CMK (cell line): ENCODE results near the gene FMN1.
"Not testable (repeated sequence)": the region's sequence is repeated elsewhere in the genome, so short reads cannot be mapped to it uniquely, and the experiment has no call there.

ENCODE experiments used
- DNase-seq: peaks from one replicate; pipeline ENCODE4 v3.0.0-alpha.2; 2010; ENCODE audit warnings: low read depth

The FMN1 gene

DNA sequence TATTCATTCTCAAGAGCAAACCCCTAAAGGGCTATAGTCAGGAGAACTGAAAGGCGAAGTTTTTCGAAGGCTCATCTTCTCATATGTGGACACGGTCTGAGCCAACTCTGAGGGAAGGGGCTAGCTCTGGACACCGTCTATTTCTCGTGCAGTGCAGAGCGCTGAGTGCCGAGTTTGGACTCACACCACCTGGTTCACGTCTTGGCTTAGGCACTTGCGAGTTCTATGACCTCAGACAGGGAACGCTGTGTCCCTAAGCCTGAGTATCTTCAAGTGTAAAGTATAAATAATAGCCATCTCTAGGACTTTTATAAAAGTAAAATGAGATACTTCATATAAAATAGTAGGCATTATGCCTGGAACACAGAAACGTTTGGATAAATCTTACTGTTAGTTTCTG lies 223.7 kb downstream of the FMN1 start:
- no peak for DNase-seq

DNA sequence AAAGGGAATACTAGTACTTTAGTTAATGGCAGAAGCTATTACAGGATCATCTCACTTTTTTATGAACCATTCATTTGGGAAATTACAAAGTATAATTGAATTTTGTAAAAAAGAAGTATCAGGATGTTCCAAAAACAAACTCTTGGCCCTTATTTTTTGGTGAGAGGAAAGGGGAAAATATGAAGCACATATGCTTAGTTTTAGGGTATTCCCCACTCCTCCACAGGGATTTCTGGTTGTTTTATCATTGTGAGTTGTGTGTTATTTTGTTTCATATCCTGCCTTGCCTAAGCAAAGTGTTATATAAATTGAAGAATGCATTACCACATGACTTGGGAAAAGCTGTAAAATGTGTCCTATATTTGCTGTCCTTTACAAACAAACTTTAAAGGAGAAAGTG lies 227.0 kb downstream of the FMN1 start:
- no peak for DNase-seq

DNA sequence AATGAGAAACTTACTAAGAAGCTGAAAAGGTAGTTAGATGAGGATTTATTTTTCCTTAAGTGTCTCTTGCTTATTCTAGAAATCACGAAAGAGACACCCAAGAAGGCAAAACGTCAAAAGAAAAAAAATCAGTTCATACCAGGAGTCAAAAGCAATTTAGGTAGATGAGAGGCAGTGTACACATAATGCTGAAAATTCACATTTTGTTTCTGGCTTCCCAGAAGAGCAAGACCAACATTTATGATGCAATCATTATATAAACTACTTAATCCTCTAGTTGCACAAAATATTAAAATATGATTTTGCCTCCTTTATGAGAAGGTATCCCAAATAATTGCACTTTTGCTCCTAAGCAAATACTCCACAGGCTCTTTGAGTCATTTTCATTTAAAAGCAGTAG lies 228.0 kb downstream of the FMN1 start:
- no peak for DNase-seq

DNA sequence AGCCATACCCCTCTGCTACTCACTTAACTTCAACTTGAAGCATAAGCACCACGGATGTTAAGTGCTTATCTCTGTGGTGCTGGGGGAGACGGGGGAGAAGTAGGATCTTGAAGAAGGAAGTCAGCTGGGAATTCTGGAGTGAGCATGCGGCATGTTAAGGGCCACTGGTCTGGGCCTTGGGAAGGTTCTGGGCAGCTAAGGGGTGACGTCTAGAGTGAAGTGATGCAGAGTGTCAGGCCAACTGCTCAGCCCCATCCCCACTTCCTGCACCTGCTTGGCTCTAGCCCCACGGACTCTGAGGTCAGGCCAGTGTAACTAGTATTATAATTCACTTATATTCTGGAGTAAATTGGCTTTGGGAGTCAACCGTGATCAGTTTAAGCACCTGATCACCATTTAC lies 228.6 kb downstream of the FMN1 start:
- no peak for DNase-seq

DNA sequence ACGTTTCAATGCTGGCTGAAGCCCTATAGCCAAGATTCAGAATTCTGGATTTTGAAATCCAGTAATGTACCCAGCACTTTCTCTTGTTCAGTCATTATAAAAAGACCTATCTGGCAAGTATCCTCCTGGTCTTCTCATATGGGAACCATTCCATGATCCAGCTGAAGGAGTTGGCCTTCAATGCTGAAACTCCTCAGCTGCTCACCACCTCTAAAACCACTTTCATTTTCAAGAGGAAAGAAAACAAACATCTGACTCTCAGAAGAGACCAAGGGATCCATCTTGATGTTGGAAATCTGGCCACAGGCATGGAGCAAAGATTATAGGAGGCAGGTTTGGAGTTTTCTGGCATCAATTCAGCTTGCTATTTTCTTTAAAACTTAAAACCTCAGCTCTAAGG lies 235.4 kb downstream of the FMN1 start:
- DNase-seq: no peak

DNA sequence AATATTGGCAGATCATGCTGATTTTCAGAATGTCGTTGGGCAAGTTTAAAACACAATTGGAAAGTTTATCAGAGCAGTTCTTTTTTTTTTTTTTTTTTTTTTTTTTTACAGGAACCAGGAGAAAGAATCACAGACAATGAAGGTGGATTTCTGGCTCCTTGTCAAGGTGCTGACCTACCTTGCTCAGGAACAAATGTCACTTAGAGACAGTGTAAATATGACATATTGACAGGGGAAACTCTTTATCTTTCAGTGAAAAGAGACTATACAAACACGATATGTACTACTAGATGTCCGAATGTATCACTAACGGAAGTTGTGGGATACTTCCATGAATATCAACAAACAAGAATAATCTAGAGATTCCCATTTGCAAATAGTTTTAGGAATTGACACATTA lies 237.3 kb downstream of the FMN1 start:
- DNase-seq: no peak

DNA sequence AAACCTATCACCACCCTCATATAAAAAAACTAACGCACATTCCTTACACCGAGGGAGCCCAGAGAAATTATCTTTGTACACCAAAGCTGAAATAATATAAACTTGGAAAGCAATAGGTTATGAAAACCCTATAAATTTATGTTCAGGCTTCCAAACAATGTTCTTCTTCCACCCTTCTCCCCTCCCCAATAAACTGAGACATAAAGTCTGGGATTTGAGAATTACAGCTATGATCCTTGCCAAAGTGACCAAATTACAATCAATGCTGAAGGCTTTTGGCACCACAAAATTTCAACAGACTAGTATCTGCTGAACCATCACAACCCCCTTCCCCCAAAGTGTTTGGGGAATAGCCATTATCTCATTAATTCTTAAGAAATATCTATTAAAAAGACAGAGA lies 237.8 kb downstream of the FMN1 start:
- DNase-seq: no peak

DNA sequence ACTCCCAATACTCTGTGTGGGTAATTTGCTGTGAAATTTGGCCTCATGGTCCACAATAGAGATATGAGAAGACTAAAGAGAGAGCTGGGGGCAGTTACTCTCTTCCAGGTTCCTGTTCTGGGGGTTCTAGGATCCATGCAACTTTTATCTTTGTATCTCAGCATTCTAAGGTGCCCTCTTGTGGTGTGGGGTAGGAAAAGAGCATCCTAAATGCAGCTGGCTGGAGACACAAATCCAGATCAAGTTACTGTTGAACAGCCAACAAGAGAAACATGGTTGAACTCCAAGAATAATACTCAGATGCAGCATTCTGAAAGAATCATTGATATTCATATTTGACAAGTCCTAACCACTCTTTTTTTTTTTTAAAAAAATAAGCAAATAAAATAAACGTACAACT lies 238.5 kb downstream of the FMN1 start:
- no peak for DNase-seq

DNA sequence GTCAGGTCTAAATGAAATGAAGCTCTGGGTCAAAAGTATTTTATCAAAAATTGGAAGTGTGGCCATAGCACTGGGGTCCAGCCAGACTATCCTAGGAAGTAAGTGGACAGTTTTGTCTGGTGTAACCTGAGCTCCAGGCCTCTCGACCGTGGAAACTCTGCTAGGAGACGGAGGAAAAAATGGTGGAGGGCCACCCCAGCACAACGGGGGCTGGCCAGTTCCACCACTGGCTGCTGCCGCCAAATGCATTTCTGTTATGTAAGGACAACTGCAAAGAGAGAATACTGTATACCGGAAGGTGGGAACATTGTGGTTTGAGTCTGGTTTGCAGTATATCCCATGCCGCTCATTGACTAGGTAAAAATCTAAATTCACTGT lies 241.0 kb downstream of the FMN1 start:
- no peak for DNase-seq

DNA sequence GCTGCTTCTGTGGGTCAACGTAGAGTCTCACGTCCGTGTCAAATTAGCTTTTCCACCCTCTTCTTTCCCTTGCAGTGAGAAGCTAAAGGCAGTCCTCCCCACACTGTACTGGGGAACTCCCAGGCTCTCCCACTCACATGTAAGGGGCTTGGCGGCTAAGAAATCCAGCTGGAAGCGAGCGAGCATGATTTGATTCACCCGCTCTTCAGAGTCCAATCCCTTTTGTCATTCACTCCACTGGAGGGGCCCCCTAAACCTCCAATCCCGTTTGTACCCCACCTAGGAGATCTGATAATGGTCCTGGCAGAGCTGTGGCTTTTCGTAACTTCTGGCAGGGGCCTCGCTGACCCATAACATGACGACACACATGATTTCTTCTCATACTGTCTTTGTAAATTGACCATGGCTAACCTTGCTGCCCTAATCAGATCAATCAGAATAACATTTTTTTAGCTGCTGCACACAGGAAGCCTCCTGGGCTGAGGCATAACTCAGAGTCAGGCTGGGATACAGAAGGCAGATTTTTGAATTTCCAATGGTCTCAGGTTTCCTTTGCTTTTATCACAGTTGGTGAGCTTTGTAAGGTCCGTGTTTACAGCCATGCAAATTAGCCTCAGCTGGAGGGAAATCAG lies 241.5 kb downstream of the FMN1 start:
- DNase-seq: no peak

DNA sequence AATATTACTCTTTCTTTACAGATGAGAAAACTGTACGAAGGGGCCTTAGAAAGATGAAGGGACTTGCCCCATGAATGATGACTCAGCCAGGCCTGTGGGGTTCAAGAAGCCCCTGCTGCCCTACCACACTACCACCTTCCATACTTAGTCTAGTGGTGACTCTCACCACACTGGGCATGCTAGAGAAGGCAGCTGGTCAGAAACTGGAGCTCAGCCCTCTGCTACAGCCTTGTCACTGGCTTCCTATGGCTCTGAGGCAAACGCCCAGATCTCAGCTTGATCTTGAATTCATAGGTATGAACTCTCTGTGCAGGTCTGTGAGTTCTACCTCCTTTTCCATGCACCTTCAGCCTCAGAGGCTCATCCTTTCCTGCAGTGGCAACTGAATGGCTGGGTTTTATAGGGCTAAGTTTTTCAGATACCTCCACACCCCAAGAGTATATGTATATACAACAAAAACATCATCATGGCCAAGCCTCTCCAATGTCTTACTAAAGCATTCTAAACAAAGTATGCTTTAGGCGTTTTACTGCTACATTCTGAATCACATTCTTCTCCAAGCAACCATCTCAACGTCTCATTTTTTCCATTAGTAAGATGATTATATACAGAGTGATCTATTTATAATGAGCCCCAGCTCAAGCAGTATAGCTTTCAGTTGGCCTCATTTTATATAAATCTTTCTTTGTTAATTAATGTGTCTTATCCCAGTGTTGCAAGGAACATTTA lies 242.6 kb downstream of the FMN1 start:
- no peak for DNase-seq

DNA sequence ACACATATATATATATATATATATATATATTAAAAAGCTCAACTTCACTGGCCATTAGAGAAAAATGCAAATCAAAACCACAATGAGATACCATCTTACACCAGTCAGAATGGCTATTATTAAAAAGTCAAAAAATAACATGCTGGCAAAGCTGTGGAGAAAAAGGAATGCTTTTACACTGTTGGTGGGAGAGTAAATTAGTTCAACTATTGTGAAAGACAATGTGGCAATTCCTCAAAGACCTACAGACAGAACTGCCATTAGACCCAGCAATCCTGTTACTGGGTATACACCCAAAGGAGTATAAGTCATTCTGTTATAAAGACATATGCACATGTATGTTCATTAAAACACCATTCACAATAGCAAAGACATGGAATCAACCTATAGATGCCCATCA lies 244.5 kb downstream of the FMN1 start:
- DNase-seq: not testable (repeated sequence)

DNA sequence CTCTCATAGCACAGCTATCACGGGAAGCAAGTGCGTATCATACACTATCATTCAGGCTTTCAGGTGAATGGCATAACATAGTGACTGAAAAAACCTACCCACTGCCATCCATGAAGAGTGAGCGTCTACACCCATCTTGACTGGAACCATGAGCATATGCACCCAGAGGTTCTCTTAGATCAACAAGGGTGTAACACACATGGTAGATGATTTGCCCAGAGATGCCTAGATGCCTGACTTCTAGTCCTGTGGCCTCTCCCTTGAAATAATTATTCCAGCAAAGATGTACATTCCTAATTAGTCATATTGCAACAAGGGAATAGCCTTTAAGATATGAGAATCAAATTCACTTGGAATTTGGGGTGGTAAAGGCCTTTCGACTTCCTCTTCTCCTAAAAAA lies 248.3 kb downstream of the FMN1 start:
- DNase-seq: no peak

DNA sequence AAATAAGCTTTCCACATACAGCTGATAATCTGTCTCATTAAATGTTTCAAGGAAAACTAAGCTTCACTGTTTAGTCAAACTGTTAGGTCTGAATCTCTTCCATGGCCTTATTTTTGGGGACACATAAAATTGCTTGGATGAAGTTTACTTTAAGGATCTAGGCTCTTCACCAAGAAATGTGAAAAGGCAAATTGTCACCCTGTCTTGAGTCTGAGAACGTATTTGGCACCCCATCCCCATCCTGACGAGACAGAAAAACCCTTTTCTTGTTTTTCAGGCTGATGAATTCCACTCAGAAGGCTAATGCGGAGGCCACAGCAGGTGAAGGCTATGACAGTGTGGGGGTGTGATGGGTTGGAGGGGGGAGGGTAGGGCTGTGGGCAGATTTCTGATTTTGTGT lies 250.1 kb downstream of the FMN1 start:
- DNase-seq: no peak

DNA sequence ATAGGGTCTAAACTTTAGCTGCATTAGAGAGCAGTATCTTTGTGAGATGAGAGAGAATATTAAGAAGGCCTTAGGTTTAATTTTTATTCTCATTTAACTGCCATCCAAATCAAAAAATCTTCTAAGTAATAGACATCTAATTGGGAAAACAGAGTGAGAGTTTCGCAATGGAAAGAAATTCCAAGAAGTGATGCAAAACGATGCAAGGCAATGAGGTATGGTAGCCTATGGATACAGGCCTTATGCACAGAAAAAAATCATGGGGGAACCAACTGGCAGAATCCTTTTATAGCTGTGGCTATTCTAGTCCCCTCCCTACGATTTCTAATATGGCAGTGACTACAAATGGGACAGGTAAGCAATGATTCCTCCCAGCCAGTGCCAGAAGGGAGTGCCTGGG lies 250.8 kb downstream of the FMN1 start:
- DNase-seq: no peak

DNA sequence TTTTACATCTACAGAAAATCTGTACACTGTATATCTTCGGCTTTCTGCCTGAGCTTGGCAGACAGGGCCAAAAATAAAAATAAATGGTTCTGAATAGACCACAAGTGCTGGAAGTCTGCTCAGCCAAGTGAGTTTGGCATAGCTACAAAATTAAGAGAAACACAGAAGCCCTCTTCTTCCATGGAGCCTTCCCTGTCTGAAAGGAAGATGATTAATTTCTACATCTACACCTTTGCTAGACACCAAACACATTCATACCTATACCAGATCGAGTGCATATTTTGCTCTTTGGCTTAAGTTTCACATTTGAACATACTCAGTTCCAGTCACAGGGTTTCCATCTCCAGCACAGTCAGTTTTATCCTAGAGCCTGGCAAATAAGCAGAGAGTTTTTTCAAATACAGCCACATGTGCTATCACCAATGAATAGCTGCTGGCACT lies 252.1 kb downstream of the FMN1 start:
- DNase-seq: no peak

DNA sequence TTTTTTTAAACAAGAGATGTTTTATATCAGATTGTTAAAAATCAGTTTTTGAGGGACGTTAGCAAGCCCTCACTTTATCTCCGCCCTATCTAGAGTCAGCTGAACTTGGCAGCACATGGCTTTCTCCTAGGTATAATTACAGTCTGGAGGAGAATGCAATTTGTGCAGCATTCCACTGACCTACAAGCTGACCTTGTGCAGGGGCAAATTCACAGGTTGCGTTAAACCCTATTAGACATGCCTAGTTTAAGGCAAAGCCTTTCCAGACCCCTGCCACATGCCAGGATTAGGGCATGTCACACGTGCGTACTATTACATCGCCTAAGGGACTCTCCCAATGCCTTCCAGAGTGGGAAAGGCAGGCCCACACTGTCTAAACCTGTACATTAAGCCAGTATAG lies 252.7 kb downstream of the FMN1 start:
- no peak for DNase-seq

DNA sequence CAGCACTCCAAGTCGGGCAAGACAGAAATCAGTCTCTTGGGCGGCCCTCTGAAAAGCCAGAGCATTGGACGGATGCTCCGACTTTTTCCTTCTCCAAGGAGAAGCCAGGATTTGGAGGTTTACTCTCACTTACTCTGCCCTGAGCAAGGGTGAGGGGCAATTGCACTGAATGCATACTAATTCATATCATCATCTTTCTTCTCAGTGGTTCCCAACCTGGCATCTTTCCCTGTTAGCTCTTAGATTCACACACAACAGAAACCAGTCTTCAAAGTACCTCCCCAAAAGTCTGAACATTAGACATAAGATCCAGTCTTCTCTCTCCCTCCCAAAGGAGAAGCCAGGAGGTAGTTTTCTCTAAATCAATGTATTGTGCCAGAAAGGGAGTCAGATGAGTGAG lies 257.5 kb downstream of the FMN1 start:
- DNase-seq: no peak

DNA sequence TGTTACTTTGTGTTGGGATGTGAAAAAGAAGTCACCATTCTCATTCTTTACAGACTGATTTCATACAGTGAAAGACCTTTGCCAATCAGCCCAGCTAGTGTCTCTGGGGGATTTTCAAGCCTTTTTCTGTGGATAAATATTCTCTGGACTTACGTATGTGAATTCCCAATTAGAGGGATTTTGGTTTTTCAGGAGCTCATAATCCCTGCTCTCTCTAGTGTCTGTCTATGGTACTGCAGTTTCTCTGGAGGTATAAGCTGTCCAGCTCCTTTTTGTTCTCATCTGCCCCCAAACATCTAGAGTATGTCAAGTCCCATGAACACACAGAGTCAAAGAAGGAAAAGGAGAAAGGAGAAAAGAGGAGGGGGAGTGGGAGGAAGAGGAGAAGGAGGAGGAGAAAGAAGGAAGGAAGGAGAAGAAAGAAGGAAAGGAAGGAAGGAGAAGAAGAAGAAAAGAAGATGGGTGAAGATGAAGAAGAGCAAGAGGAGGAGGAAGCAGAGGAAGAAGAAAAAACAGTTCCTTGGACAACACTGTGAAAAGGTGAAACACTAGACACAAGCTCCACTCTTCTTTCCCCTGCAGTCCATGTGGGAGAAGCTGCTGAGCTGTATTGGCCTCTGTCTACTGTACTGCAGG lies 258.1 kb downstream of the FMN1 start:
- no peak for DNase-seq

DNA sequence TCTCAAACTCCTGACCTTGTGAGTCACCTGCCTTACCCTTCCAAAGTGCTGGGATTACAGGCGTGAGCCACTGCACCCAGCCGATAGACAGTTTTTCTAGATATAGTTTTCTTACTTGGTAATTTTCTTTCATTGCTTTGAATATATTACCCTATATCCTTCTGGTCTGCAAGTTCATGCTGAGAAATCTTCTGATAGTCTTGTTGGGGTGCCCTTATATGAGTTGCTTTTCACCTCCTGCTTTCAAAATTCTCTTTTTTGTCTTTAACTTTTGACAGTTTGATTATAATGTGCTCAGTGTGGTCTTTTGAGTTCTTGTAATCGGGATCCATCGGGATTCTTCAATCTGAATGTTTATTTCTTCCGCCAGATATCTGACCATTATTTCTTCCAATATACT lies 259.4 kb downstream of the FMN1 start:
- no peak for DNase-seq

DNA sequence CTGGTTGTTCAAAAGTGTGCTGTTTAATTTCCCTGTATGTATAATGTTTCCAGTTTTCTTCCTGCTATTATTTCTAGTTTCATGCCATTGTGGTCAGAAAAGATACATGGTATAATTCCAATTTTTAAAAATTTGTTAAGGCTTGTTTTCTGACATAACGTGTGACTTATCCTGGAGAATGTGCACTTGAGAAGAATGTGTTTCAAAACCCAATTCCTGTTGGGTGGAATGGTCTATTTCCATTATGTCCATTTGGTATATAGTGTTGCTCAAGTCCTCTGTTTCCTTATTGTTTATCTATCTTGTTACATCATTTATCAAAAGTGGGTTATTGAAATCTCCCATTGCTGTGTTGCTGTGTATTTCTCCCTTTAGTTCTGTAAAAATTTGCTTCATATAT lies 261.3 kb downstream of the FMN1 start:
- no peak for DNase-seq

DNA sequence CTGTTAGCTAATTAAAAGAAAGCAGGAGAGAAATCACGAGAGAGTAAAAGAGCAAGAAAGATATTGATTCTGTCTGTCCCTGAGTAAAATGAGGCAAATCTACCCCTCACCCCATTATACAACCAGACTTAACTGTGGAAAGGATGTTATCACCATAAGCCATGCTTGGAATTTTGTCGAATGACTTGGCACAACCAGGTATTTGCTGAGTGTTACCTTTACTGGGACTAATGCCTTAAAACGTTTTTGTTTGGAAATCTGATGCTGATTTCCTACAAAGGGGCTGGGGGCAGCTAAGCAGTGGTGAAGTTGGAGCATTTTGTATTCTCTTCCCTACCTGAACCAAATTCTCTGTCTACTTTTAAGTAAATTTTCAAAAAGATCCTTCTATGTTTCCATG lies 265.6 kb downstream of the FMN1 start:
- DNase-seq: no peak

DNA sequence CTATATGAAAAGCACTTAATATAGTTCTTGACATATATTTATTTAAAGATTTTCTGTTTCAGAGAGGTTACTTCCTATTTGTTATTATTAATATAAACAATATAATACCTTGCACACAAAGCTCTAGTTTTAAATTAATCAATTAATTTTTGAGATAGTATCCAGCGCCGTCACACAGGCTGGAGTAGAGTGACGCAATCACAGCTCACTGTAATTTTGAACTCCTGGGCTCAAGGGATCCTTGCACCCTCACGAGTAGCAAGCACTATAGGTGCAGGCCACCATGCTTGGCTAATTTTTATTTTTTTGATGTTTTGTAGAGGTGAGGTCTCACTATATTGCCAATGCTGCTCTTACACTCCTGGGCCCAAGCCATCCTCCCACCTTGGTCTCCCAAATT lies 267.4 kb downstream of the FMN1 start:
- no peak for DNase-seq

DNA sequence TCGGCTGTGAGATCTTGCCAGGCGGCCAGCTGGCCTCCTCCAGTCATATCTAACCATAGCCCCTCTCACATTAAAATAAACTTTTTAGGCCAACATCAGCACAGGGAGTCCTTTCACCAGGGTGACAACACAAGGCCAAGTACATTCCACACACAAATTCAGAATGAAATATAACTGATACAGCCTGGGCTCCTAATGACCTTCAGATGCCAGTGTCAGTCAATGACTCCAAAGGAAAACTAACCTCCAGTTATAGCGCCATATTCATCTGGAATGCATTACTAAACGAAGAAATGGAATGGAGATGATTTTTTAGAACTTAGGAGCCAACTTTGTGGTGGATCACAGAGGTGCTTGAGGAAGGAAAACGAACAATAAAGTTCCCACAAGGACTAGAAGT lies 271.3 kb downstream of the FMN1 start:
- no peak for DNase-seq
